A673 (cell line): ENCODE results near the gene KCND3. TPM values are rescaled to one million over a fixed set of nuclear protein-coding genes. Genes with fewer than 3 reads are reported as not detected.
A peak's percentile ranks its signal among the peaks of the same experiment; 100 is the strongest.

Experiments used
- BruUV-seq: library from RNA; stranded (reverse); fragments of 400-500 nt; replicated peaks from 2 replicates; lab custom pipeline; 2021; lab: Mats Ljungman, UMichigan
- CTCF ChIA-PET: fragments of 300-600 bp; sonication (Branson Sonifier 250); formaldehyde crosslinking; loops from one replicate; lab custom pipeline; 2022; ENCODE audit warnings: antibody characterized with exemption; lab: Charles Lee
- POLR2A ChIA-PET: fragments of 300-600 bp; sonication (Branson Sonifier 250); formaldehyde crosslinking; loops from one replicate; lab custom pipeline; 2022; ENCODE audit warnings: antibody characterized with exemption; ENCODE audit not compliant: low non-redundant PET; lab: Charles Lee
- DNase-seq: peaks from one replicate; pipeline ENCODE4 v3.0.0-alpha.2; 2015; ENCODE audit warnings: low spot score
- H3K27ac ChIP-seq: fragments of 200-600 bp; sonication (generic); 2 replicates; pipeline ENCODE4 v1.5.1; 2016; ENCODE audit warnings: mixed run types, low read depth, mild to moderate bottlenecking, mixed read lengths, antibody characterized with exemption, low read length; ENCODE audit not compliant: poor library complexity, severe bottlenecking
- H3K27me3 ChIP-seq: fragments of 200-600 bp; sonication (generic); replicated peaks from 2 replicates; pipeline ENCODE4 v1.6.1; 2017; ENCODE audit warnings: mixed run types, low read depth, mild to moderate bottlenecking, mixed read lengths, antibody characterized with exemption, low read length; ENCODE audit not compliant: insufficient read depth, poor library complexity
- H3K36me3 ChIP-seq: fragments of 200-600 bp; sonication (generic); 2 replicates; pipeline ENCODE4 v1.6.1; 2016; ENCODE audit warnings: mixed run types, mild to moderate bottlenecking, mixed read lengths, antibody characterized with exemption, low read length; ENCODE audit not compliant: insufficient read depth, poor library complexity, severe bottlenecking
- H3K4me1 ChIP-seq: fragments of 200-600 bp; sonication (generic); 2 replicates; pipeline ENCODE4 v1.6.1; 2017; ENCODE audit warnings: mixed run types, mild to moderate bottlenecking, mixed read lengths, antibody characterized with exemption, low read length; ENCODE audit not compliant: insufficient read depth, poor library complexity, severe bottlenecking
- H3K4me3 ChIP-seq: fragments of 200-600 bp; sonication (generic); 2 replicates; pipeline ENCODE4 v1.5.1; 2016; ENCODE audit warnings: low read depth, mixed run types, mild to moderate bottlenecking, mixed read lengths, low read length; ENCODE audit not compliant: poor library complexity, severe bottlenecking
- H3K9me3 ChIP-seq: fragments of 200-600 bp; sonication (generic); 2 replicates; pipeline ENCODE4 v1.6.1; 2016; ENCODE audit warnings: mixed run types, low read depth, mild to moderate bottlenecking, mixed read lengths, antibody characterized with exemption, low read length; ENCODE audit not compliant: poor library complexity, severe bottlenecking
- EZH2 ChIP-seq: fragments of 200-600 bp; sonication (generic); IDR thresholded peaks from 2 replicates; pipeline ENCODE4 v1.6.1; 2017; ENCODE audit warnings: borderline replicate concordance, low read depth, mild to moderate bottlenecking, mixed read lengths, antibody characterized with exemption, low read length; ENCODE audit not compliant: poor library complexity, severe bottlenecking
- intact Hi-C: fragments of 100-400 bp; cut with micrococcal nuclease; formaldehyde crosslinking; loops from one replicate; pipeline ENCODE4 v1.10.0; 2022; ENCODE audit not compliant: unreplicated experiment
- total RNA-seq: library from RNA; stranded (reverse); gene quantifications from 2 replicates; pipeline ENCODE4 v1.2.3, GENCODE V29; 2021
- TF ChIP-seq, protein P1 (sequence below): fragments of 300-800, 200-600 bp; sonication (generic); conservative IDR thresholded peaks from 2 replicates; pipeline ENCODE4 v1.5.1; 2017; ENCODE audit warnings: low read depth, mild to moderate bottlenecking, antibody characterized with exemption, low read length, moderate library complexity, mixed read lengths

KCND3 gene
- total RNA-seq, 1 experiment from 2014 or later = not detected

DNA sequence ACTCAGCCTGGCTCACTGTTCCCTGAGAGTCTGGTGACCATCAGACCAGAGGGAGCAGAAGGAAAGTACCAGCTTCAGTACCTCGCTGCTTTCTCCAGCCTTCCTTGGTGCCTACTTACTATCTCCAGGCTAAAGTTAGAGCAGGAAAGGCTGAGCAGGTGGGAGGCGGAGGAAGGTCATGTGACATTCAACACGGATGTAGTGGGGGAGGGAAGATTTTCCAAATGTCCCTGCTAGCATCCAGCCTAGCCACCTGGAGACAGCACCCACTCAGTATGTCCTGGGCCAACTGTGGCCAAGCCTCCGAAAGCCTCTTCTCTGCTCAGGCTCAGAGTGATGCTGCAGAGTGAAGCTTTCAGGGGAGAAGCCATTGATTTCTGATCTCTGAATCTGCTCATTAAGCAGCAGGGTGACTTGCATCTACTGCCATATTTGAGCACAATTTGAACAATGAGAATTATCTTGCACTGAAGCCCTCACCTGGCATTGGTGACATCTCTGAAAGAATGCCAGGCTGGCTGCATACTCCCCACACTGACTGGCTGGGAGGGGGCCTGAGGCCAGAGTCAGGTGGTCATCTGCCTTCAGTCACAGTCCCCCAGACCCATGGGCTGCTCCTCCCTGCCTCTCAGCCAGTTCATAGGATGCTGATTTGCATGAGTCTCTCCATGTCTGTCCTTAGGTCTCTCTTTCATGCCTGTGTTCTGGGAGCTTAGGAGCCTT, 86.2 kb downstream of the KCND3 start:
- Histone ChIP-seq H3K4me1 (peaks cover 17% of the 10 kb centered on the region), H3K36me3 (no peaks in the 10 kb centered on the region), H3K4me3 (no peak overlapping the region), H3K27me3 (no peaks in the 10 kb centered on the region), H3K9me3 (no peaks in the 10 kb centered on the region), H3K27ac (no peak overlapping the region)
- DNase-seq = no peak
- intact Hi-C loops = no loop called here
- no TSS peak for BruUV-seq
- ChIA-PET CTCF (no interaction called here), POLR2A (no interaction called here)
- no peak for TF ChIP-seq EZH2
- TF ChIP-seq, protein P1, sequence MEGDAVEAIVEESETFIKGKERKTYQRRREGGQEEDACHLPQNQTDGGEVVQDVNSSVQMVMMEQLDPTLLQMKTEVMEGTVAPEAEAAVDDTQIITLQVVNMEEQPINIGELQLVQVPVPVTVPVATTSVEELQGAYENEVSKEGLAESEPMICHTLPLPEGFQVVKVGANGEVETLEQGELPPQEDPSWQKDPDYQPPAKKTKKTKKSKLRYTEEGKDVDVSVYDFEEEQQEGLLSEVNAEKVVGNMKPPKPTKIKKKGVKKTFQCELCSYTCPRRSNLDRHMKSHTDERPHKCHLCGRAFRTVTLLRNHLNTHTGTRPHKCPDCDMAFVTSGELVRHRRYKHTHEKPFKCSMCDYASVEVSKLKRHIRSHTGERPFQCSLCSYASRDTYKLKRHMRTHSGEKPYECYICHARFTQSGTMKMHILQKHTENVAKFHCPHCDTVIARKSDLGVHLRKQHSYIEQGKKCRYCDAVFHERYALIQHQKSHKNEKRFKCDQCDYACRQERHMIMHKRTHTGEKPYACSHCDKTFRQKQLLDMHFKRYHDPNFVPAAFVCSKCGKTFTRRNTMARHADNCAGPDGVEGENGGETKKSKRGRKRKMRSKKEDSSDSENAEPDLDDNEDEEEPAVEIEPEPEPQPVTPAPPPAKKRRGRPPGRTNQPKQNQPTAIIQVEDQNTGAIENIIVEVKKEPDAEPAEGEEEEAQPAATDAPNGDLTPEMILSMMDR = no peak

DNA sequence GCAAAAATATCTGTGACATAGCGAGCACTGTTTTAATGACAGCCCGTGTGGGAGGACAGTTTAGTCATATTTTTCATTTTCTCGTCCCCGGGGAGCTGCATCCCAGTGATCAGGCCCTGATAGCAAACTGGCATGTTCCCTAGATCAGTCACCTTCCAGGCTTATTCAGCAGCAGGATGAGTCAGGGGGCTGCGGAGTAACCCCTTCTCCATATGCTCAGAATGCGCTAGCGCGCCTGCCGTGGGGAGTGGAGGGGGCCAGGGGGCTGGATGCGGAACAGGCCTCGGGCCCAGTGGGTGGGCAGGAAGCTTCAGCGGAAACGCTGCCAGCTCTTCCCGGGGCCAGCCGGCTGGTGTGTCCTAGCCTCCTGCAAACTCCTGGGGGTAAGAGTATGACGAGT, 94.0 kb downstream of the KCND3 start:
- BruUV-seq = no TSS peak
- ChIA-PET CTCF (no interaction called here), POLR2A (no interaction called here)
- peak; percentile 74 for DNase-seq
- TF ChIP-seq, protein P1 = no peak
- no peak for TF ChIP-seq EZH2
- Histone ChIP-seq H3K4me1 (peaks cover 13% of the 10 kb centered on the region), H3K9me3 (no peaks in the 10 kb centered on the region), H3K36me3 (no peaks in the 10 kb centered on the region), H3K27ac (no peak overlapping the region), H3K27me3 (peaks cover 5% of the 10 kb centered on the region), H3K4me3 (peak overlapping the region; percentile 5)
- intact Hi-C loops = no loop called here

DNA sequence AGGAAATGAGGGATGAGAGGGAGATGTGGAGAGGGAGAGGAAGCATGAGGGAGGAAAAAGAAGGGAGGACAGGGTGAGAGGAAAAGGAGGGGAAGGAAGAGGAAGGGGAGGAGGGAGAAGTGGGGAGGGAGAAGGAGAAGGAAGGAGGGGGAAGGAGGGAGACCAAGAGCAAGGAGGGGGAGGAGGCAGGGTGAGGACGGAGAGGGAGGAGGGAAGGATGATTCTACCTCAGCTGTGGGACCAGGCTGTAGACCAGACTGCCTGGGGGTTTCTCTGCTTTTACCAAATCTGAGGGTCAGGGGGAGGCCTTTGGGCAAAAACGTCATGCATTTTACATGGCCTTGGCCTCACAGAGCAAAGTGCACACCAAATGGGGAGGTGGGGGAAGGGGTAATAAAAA, 94.5 kb downstream of the KCND3 start:
- TF ChIP-seq EZH2 = no peak
- TF ChIP-seq, protein P1 = no peak
- ChIA-PET POLR2A (no interaction called here), CTCF (no interaction called here)
- H3K27me3 ChIP-seq = peaks cover 5% of the 10 kb centered on the region
- no peaks in the 10 kb centered on the region for H3K9me3 ChIP-seq
- intact Hi-C loops = no loop called here
- no peak overlapping the region for H3K4me3 ChIP-seq
- BruUV-seq = no TSS peak
- peaks cover 13% of the 10 kb centered on the region for H3K4me1 ChIP-seq
- H3K27ac ChIP-seq = no peak overlapping the region
- no peak for DNase-seq
- no peaks in the 10 kb centered on the region for H3K36me3 ChIP-seq
